SK-N-SH (cell line): Measurements from ENCODE around the gene CIDEC.

ENCODE experiments used
- CTCF ChIP-seq: fragments of 200-600 bp; sonication (generic); IDR thresholded peaks from 2 replicates; pipeline ENCODE4 v1.6.1; 2017; ENCODE audit warnings: antibody characterized with exemption, mild to moderate bottlenecking, moderate library complexity
- FOXJ3 ChIP-seq: sonication (generic); formaldehyde crosslinking; IDR thresholded peaks from 2 replicates; pipeline ENCODE4 v1.5.1; 2020; ENCODE audit warnings: mild to moderate bottlenecking, missing genetic modification reagents
- GATA2 ChIP-seq: sonication (generic); formaldehyde crosslinking; IDR thresholded peaks from 2 replicates; pipeline ENCODE4 v1.5.0; 2020; ENCODE audit warnings: mild to moderate bottlenecking, missing genetic modification reagents
- IRF3 ChIP-seq: fragments of 150-350 bp; IDR thresholded peaks from 2 replicates; pipeline ENCODE4 v1.6.1; 2016; ENCODE audit warnings: mild to moderate bottlenecking, low read depth, low read length
- JUND ChIP-seq: IDR thresholded peaks from 2 replicates; pipeline ENCODE4 v1.4.0; 2012
- POLR2AphosphoS5 ChIP-seq: IDR thresholded peaks from 2 replicates; pipeline ENCODE4 v1.6.1; 2012; ENCODE audit warnings: low read depth, low read length
- REST ChIP-seq: IDR thresholded peaks from 2 replicates; pipeline ENCODE4 v1.6.1; 2012; ENCODE audit warnings: mild to moderate bottlenecking, low read depth, low read length, moderate library complexity
- TAF1 ChIP-seq: IDR thresholded peaks from 2 replicates; pipeline ENCODE4 v1.6.1; 2012; ENCODE audit warnings: low read depth, mild to moderate bottlenecking, low read length, moderate library complexity, borderline replicate concordance
- USF2 ChIP-seq: fragments of 150-350 bp; IDR thresholded peaks from 2 replicates; pipeline ENCODE4 v1.6.1; 2017; ENCODE audit warnings: antibody characterized with exemption, low read length, low read depth, borderline replicate concordance

GRCh38 chr3:9902372-9903237, 22.6 kb upstream of the CIDEC start, which contains the start of gene IL17RE:
- no peak for TF ChIP-seq CTCF
- TF ChIP-seq REST, result no peak
- no peak for TF ChIP-seq IRF3
- no peak for TF ChIP-seq JUND
- no peak for TF ChIP-seq TAF1
- no peak for TF ChIP-seq POLR2AphosphoS5
- TF ChIP-seq GATA2 (CRISPR knock-in tag), result no peak
- no peak for TF ChIP-seq FOXJ3 (CRISPR knock-in tag)
- TF ChIP-seq USF2, result no peak
